Peyer's patch (tissue), 4 donors: ENCODE data around the gene SLFN12L.

ENCODE experiments used
- CTCF ChIP-seq, 6 experiments: fragments of 450-650 bp in 4 of 6; fragments of 200-600 bp in 2 of 6; sonication (generic) in 1 of 6; IDR thresholded peaks; one replicate each; pipeline ENCODE4 v1.5.1; 2017 to 2019; ENCODE audit warnings: antibody characterized with exemption in 6 of 6, mild to moderate bottlenecking in 3 of 6, moderate library complexity in 1 of 6
- POLR2A ChIP-seq, 2 donors: fragments of 450-650 bp; IDR thresholded peaks; one replicate each; pipeline ENCODE4 v1.5.1; 2017; ENCODE audit warnings: antibody characterized with exemption in 2 of 2, mild to moderate bottlenecking in 2 of 2, moderate library complexity in 2 of 2

DNA sequence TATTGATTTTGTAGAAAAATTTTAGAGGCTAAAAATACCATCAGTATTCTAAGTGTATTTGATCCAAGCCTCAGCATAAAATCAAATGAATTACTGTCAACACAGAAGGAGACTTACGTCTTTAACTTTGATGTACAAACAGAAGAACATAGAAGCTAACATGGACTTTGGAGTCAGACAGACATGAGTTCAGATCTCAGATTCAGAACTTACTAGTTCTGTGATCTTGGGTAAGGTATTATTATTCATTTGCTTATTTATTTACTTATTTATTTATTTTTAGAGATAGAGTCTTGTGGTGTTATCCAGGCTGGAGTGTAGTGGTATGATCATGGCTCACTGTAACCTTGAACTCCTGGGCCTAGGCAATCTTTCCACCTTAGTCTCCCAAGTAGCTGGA is 4.0 kb upstream of the SLFN12L start:
- TF ChIP-seq CTCF (IDR thresholded peaks at IDR 0.05) (no peak), POLR2A (IDR thresholded peaks at IDR 0.05) (no peak)
